Measurements from ENCODE around the gene KYNU.

- TF ChIP-seq CTCF (IDR thresholded peaks at IDR 0.05; ENCODE audit: low read length) (no peak), EZH2 (IDR thresholded peaks at IDR 0.05; ENCODE audit: borderline replicate concordance, low read length) (no peak)
Observed at GRCh38 chr2:142975239-142975638, 97.8 kb downstream of the KYNU start.
